HEK293 (cell line): ENCODE data around the gene KCTD2.

Source experiments
- CTCF ChIA-PET: fragments of 350-600 bp; formaldehyde crosslinking; extraction: SDS; loops from one replicate; lab custom pipeline; 2021; ENCODE audit warnings: antibody characterized with exemption; lab: Yijun Ruan, JAX
- POLR2A ChIA-PET: fragments of 300-600 bp; formaldehyde crosslinking; extraction: SDS; loops from one replicate; lab custom pipeline; 2020; ENCODE audit warnings: antibody characterized with exemption, inconsistent platforms; lab: Yijun Ruan, JAX
- H3K27ac ChIP-seq: fragments of 200-500 bp; sonication (Bioruptor generic); 2 replicates; pipeline ENCODE4 v1.5.1; 2014; ENCODE audit warnings: low read depth, low read length, control low read depth, inconsistent platforms; ENCODE audit errors: extremely low read depth
- H3K36me3 ChIP-seq, 2 experiments: fragments of 200-500 bp in 1 of 2; sonication (Bioruptor generic) in 1 of 2; 1 replicate in 1 of 2; 2 replicates in 1 of 2; pipeline ENCODE4 v1.5.1; 2014 to 2017; ENCODE audit warnings: inconsistent platforms in 2 of 2, low read length in 2 of 2; ENCODE audit not compliant: control insufficient read depth in 2 of 2, insufficient read depth in 1 of 2
- H3K4me1 ChIP-seq: fragments of 200-500 bp; sonication (Bioruptor generic); 2 replicates; pipeline ENCODE4 v1.5.1; 2014; ENCODE audit warnings: mild to moderate bottlenecking, low read length, inconsistent platforms; ENCODE audit not compliant: control insufficient read depth, insufficient read depth
- H3K4me3 ChIP-seq: 2 replicates; pipeline ENCODE4 v1.5.1; 2011; ENCODE audit warnings: low read depth, mild to moderate bottlenecking, control low read depth, low read length, moderate library complexity
- H3K9me3 ChIP-seq: fragments of 200-500 bp; sonication (Bioruptor generic); 2 replicates; pipeline ENCODE4 v1.5.1; 2014; ENCODE audit warnings: low read depth, low read length, inconsistent platforms; ENCODE audit not compliant: control insufficient read depth, insufficient read depth
- GLIS1 ChIP-seq: fragments of 450-650 bp; formaldehyde crosslinking; IDR thresholded peaks from 2 replicates; pipeline ENCODE4 v1.5.1; 2016; ENCODE audit warnings: missing biosample characterization, missing genetic modification characterization
- HOXD13 ChIP-seq: sonication (generic); formaldehyde crosslinking; IDR thresholded peaks from 2 replicates; pipeline ENCODE4 v1.8.0; 2022; ENCODE audit warnings: missing genetic modification reagents, borderline replicate concordance
- KLF1 ChIP-seq: fragments of 450-650 bp; formaldehyde crosslinking; IDR thresholded peaks from 2 replicates; pipeline ENCODE4 v1.5.1; 2016; ENCODE audit warnings: missing biosample characterization, missing genetic modification characterization
- ZBTB8A ChIP-seq: fragments of 450-650 bp; formaldehyde crosslinking; IDR thresholded peaks from 2 replicates; pipeline ENCODE4 v1.5.1; 2016; ENCODE audit warnings: missing biosample characterization, missing genetic modification characterization
- ZFP41 ChIP-seq: fragments of 450-650 bp; formaldehyde crosslinking; IDR thresholded peaks from 2 replicates; pipeline ENCODE4 v1.5.1; 2016; ENCODE audit warnings: missing biosample characterization, missing genetic modification characterization, borderline replicate concordance
- ZFP69B ChIP-seq: fragments of 450-650 bp; formaldehyde crosslinking; IDR thresholded peaks from 2 replicates; pipeline ENCODE4 v1.5.1; 2016; ENCODE audit warnings: missing biosample characterization, missing genetic modification characterization
- ZNF157 ChIP-seq: fragments of 450-650 bp; formaldehyde crosslinking; IDR thresholded peaks from 2 replicates; pipeline ENCODE4 v1.5.1; 2016; ENCODE audit warnings: missing biosample characterization, missing genetic modification characterization
- ZNF223 ChIP-seq: fragments of 450-650 bp; formaldehyde crosslinking; IDR thresholded peaks from 2 replicates; pipeline ENCODE4 v1.5.1; 2016; ENCODE audit warnings: missing biosample characterization, missing genetic modification characterization
- ZNF354C ChIP-seq: fragments of 450-650 bp; formaldehyde crosslinking; IDR thresholded peaks from 2 replicates; pipeline ENCODE4 v1.5.1; 2016; ENCODE audit warnings: missing biosample characterization, missing genetic modification characterization, low read depth, borderline replicate concordance
- ZNF501 ChIP-seq: fragments of 450-650 bp; formaldehyde crosslinking; IDR thresholded peaks from 2 replicates; pipeline ENCODE4 v1.5.1; 2016; ENCODE audit warnings: missing biosample characterization, missing genetic modification characterization
- ZNF521 ChIP-seq: fragments of 450-650 bp; formaldehyde crosslinking; IDR thresholded peaks from 2 replicates; pipeline ENCODE4 v1.5.1; 2017; ENCODE audit warnings: missing biosample characterization, mild to moderate bottlenecking, missing genetic modification characterization
- ZNF530 ChIP-seq: fragments of 450-650 bp; formaldehyde crosslinking; IDR thresholded peaks from 2 replicates; pipeline ENCODE4 v1.5.1; 2016; ENCODE audit warnings: low read depth, missing biosample characterization, missing genetic modification characterization
- ZNF600 ChIP-seq: fragments of 450-650 bp; formaldehyde crosslinking; IDR thresholded peaks from 2 replicates; pipeline ENCODE4 v1.5.1; 2016; ENCODE audit warnings: missing biosample characterization, missing genetic modification characterization
- ZNF626 ChIP-seq: fragments of 450-650 bp; sonication (Bioruptor Pico); formaldehyde crosslinking; IDR thresholded peaks from 2 replicates; pipeline ENCODE4 v1.5.1; 2018; ENCODE audit warnings: missing biosample characterization, missing genetic modification characterization, inconsistent platforms
- ZNF664 ChIP-seq: fragments of 450-650 bp; formaldehyde crosslinking; IDR thresholded peaks from 2 replicates; pipeline ENCODE4 v1.5.1; 2016; ENCODE audit warnings: missing biosample characterization, missing genetic modification characterization
- ZXDB ChIP-seq: fragments of 450-650 bp; formaldehyde crosslinking; IDR thresholded peaks from 2 replicates; pipeline ENCODE4 v1.5.1; 2016; ENCODE audit warnings: missing biosample characterization, missing genetic modification characterization
- TF ChIP-seq, protein P1 (sequence below): fragments of 450-650 bp; formaldehyde crosslinking; IDR thresholded peaks from 2 replicates; pipeline ENCODE4 v1.5.1; 2016; ENCODE audit warnings: missing biosample characterization, missing genetic modification characterization, borderline replicate concordance
- TF ChIP-seq, protein P2 (sequence below): fragments of 450-650 bp; formaldehyde crosslinking; IDR thresholded peaks from 2 replicates; pipeline ENCODE4 v1.5.1; 2016; ENCODE audit warnings: missing biosample characterization, missing genetic modification characterization
- TF ChIP-seq, protein P3 (sequence below): fragments of 450-650 bp; formaldehyde crosslinking; IDR thresholded peaks from 2 replicates; pipeline ENCODE4 v1.5.1; 2016; ENCODE audit warnings: missing biosample characterization, missing genetic modification characterization

The KCTD2 gene

DNA sequence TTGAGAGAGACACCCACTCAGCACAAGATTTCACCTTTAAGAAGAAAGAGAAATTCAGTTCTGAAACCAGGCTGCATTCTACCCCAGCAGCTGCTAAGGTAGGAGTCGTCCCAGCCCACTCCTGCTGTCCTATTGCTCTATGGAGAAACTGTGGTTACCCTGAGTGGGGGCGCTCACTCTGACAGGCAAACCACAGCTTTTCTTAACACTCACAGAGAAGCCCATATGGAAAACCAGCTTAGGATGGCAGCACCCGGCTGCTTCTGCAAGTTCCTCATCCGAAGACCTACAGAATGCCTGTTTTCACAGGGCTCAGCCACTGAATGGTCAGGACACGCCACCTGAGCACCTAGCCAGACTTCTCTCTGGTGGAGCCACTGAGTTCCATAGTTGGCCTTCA lies 7.8 kb upstream of the KCTD2 start:
- CTCF ChIA-PET = interaction anchor here (1.9 kb wide), 1 partner anchor 67 kb away, joined by 5 read pairs; no protein-coding TSS in a partner anchor
- TF ChIP-seq, protein P1, sequence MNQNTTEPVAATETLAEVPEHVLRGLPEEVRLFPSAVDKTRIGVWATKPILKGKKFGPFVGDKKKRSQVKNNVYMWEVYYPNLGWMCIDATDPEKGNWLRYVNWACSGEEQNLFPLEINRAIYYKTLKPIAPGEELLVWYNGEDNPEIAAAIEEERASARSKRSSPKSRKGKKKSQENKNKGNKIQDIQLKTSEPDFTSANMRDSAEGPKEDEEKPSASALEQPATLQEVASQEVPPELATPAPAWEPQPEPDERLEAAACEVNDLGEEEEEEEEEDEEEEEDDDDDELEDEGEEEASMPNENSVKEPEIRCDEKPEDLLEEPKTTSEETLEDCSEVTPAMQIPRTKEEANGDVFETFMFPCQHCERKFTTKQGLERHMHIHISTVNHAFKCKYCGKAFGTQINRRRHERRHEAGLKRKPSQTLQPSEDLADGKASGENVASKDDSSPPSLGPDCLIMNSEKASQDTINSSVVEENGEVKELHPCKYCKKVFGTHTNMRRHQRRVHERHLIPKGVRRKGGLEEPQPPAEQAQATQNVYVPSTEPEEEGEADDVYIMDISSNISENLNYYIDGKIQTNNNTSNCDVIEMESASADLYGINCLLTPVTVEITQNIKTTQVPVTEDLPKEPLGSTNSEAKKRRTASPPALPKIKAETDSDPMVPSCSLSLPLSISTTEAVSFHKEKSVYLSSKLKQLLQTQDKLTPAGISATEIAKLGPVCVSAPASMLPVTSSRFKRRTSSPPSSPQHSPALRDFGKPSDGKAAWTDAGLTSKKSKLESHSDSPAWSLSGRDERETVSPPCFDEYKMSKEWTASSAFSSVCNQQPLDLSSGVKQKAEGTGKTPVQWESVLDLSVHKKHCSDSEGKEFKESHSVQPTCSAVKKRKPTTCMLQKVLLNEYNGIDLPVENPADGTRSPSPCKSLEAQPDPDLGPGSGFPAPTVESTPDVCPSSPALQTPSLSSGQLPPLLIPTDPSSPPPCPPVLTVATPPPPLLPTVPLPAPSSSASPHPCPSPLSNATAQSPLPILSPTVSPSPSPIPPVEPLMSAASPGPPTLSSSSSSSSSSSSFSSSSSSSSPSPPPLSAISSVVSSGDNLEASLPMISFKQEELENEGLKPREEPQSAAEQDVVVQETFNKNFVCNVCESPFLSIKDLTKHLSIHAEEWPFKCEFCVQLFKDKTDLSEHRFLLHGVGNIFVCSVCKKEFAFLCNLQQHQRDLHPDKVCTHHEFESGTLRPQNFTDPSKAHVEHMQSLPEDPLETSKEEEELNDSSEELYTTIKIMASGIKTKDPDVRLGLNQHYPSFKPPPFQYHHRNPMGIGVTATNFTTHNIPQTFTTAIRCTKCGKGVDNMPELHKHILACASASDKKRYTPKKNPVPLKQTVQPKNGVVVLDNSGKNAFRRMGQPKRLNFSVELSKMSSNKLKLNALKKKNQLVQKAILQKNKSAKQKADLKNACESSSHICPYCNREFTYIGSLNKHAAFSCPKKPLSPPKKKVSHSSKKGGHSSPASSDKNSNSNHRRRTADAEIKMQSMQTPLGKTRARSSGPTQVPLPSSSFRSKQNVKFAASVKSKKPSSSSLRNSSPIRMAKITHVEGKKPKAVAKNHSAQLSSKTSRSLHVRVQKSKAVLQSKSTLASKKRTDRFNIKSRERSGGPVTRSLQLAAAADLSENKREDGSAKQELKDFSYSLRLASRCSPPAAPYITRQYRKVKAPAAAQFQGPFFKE = no peak
- TF ChIP-seq ZNF530 (tag by site-specific recombination) (no peak), ZNF354C (tag by site-specific recombination) (no peak)

DNA sequence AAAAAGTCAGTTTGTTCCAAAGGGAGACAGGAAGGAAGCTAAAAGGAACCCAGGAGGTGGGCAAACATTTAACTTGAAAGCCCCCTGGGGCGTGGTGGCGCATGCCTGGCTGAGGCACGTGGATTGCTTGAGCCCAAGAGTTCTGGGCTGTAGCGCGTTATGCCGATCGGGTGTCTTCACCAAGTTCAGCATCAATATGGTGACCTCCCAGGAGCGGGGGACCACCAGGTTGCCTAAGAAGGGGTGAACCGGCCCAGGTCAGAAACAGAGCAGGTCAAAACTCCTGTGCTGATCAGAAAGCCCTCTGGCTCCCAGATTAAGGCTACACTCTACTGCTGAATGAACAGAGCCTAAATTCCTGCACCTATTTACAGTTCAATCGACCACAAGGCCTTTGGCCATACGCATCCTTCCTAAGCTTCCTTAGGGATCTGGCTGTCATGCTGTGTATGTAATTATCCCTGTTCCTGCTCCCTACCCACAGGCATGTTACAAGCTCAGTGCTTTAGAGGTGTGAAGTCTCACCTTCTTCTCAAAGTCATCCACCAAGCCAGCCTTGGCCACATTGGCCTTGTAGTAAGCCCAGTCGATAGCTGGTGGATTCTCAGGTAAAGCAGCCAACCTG lies 5.3 kb upstream of the KCTD2 start:
- CTCF ChIA-PET = interaction anchor here (0.6 to 1.9 kb wide), 6 partner anchors 9 to 371 kb away, joined by 3 to 7 read pairs (median 3); no protein-coding TSS in a partner anchor

More for the DNA sequence above, 7.8 kb upstream of the KCTD2 start:
- no peaks in the 10 kb centered on the region for H3K9me3 ChIP-seq
- no peak overlapping the region for H3K4me3 ChIP-seq
- H3K27ac ChIP-seq = no peak overlapping the region
- peaks cover 17% of the 10 kb centered on the region for H3K4me1 ChIP-seq
- POLR2A ChIA-PET = interaction anchor here (1.5 kb wide), 1 partner anchor 115 kb away, joined by 5 read pairs; the partner anchor contains the start of gene JPT1
- H3K36me3 ChIP-seq = peaks cover 16 to 42% of the 10 kb centered on the region in 2 experiments

More for the DNA sequence above, 5.3 kb upstream of the KCTD2 start:
- Histone ChIP-seq H3K27ac (no peak overlapping the region), H3K36me3 (peaks cover 16 to 42% of the 10 kb centered on the region in 2 experiments), H3K4me3 (no peak overlapping the region), H3K4me1 (peaks cover 5% of the 10 kb centered on the region; the same call in 1 of the 2 replicates), H3K9me3 (no peaks in the 10 kb centered on the region)
- TF ChIP-seq, protein P2, sequence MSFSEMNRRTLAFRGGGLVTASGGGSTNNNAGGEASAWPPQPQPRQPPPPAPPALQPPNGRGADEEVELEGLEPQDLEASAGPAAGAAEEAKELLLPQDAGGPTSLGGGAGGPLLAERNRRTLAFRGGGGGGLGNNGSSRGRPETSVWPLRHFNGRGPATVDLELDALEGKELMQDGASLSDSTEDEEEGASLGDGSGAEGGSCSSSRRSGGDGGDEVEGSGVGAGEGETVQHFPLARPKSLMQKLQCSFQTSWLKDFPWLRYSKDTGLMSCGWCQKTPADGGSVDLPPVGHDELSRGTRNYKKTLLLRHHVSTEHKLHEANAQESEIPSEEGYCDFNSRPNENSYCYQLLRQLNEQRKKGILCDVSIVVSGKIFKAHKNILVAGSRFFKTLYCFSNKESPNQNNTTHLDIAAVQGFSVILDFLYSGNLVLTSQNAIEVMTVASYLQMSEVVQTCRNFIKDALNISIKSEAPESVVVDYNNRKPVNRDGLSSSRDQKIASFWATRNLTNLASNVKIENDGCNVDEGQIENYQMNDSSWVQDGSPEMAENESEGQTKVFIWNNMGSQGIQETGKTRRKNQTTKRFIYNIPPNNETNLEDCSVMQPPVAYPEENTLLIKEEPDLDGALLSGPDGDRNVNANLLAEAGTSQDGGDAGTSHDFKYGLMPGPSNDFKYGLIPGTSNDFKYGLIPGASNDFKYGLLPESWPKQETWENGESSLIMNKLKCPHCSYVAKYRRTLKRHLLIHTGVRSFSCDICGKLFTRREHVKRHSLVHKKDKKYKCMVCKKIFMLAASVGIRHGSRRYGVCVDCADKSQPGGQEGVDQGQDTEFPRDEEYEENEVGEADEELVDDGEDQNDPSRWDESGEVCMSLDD = no peak
- TF ChIP-seq ZFP41 (tag by site-specific recombination) (no peak), KLF1 (tag by site-specific recombination) (no peak), HOXD13 (no peak), ZBTB8A (tag by site-specific recombination) (no peak), GLIS1 (tag by site-specific recombination) (no peak), ZNF157 (no peak), ZNF223 (tag by site-specific recombination) (no peak), ZNF664 (tag by site-specific recombination) (no peak), ZFP69B (tag by site-specific recombination) (no peak), ZNF600 (tag by site-specific recombination) (no peak), ZNF501 (tag by site-specific recombination) (no peak), ZNF626 (tag by site-specific recombination) (no peak), ZXDB (no peak), ZNF521 (tag by site-specific recombination) (no peak)
- TF ChIP-seq, protein P3, sequence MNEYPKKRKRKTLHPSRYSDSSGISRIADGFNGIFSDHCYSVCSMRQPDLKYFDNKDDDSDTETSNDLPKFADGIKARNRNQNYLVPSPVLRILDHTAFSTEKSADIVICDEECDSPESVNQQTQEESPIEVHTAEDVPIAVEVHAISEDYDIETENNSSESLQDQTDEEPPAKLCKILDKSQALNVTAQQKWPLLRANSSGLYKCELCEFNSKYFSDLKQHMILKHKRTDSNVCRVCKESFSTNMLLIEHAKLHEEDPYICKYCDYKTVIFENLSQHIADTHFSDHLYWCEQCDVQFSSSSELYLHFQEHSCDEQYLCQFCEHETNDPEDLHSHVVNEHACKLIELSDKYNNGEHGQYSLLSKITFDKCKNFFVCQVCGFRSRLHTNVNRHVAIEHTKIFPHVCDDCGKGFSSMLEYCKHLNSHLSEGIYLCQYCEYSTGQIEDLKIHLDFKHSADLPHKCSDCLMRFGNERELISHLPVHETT = no peak
- POLR2A ChIA-PET = interaction anchor here (0.6 to 1.2 kb wide), 2 partner anchors 86 to 189 kb away, joined by 4 read pairs; no protein-coding TSS in a partner anchor
